ENCODE results near the gene RSPH4A. TPM values are rescaled to one million over a fixed set of nuclear protein-coding genes. Genes with fewer than 3 reads are reported as not detected.
"Not testable (repeated sequence)": the region's sequence is repeated elsewhere in the genome, so short reads cannot be mapped to it uniquely, and the experiment has no call there.

Gene RSPH4A
- total RNA-seq, 5 donors from 2014 or later (not counting 1 experiment from before 2014, with no cell fraction given), result 0.38 to 0.91 (median 0.43) TPM

DNA sequence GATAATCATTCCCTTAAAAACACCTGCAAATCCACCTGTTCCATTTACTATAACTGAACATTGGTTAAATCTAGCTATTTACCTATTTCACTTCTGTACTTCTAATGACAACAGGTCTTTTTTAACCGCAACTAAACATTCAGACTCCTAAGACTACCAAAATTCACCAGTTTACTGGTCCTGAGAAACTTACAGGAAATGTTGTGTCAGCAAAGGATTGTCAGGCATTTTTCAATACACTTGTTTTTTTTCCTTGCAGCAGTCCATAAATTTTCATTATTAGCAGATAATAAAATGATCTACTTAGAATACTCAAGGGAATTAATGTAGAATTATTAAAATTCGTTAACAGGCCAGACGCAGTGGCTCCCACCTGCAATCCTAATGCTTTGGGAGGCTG lies 47.0 kb downstream of the RSPH4A start:
- peaks cover 60 to 71% (median 62%) of the 10 kb centered on the region in 3 donors for H3K4me1 Mint-ChIP-seq
- Histone ChIP-seq H3K4me3 (ENCODE audit: control insufficient read depth in 1 of 2, extremely low read depth in 1 of 2, low read length in 1 of 2) (no peak overlapping the region), H3K27ac (ENCODE audit: low read length) (no peak overlapping the region), H3K9me3 (no peaks in the 10 kb centered on the region), H3K4me1 (ENCODE audit: control insufficient read depth in 1 of 2, extremely low read depth in 1 of 2, insufficient read depth in 2 of 2, low read length in 2 of 2) (peaks cover 13 to 22% of the 10 kb centered on the region in 2 experiments), H3K27me3 (replicated peaks in 1 of 2; ENCODE audit: control insufficient read depth in 2 of 2, extremely low read depth in 1 of 2, insufficient read depth in 2 of 2, low read length in 1 of 2) (no peaks in the 10 kb centered on the region), H3K36me3 (ENCODE audit: control insufficient read depth in 2 of 2, extremely low read depth in 1 of 2, insufficient read depth in 1 of 2, low read length in 1 of 2) (peaks cover 0 to 8% of the 10 kb centered on the region in 2 donors)
- peaks cover 22% of the 10 kb centered on the region for H3K36me3 Mint-ChIP-seq
- no peak overlapping the region for H3K4me3 Mint-ChIP-seq
- no peak overlapping the region for H3K27ac Mint-ChIP-seq
- no peak for DNase-seq
- H3K9me3 Mint-ChIP-seq, result no peaks in the 10 kb centered on the region
- no peaks in the 10 kb centered on the region for H3K27me3 Mint-ChIP-seq
- CTCF ChIA-PET, result no interaction called here
- no peak for ATAC-seq (replicated peaks in 1 of 4)
- no CpG with 5 or more reads among the region's 3 CpGs for WGBS (ENCODE audit: insufficient coverage)
- POLR2A ChIA-PET, result interaction anchor here in 1 of 2 donors (0.5 kb wide), 1 partner anchor 75 kb away, joined by 3 read pairs; no protein-coding TSS in a partner anchor

GRCh38 chr6:116664169-116664568 lies 47.9 kb downstream of the RSPH4A start:
- not testable (repeated sequence) for ATAC-seq (replicated peaks in 1 of 4); H3K27ac Mint-ChIP-seq
- CTCF ChIA-PET, result interaction anchor here in 1 of 2 donors (0.5 to 0.7 kb wide), 2 partner anchors 300 to 410 kb away, joined by 3 read pairs; no protein-coding TSS in a partner anchor

GRCh38 chr6:116665464-116665863 lies 49.2 kb downstream of the RSPH4A start:
- Histone ChIP-seq H3K27me3 (replicated peaks in 1 of 2; ENCODE audit: control insufficient read depth in 2 of 2, extremely low read depth in 1 of 2, insufficient read depth in 2 of 2, low read length in 1 of 2) (peaks cover 0 to 3% of the 10 kb centered on the region in 2 experiments), H3K4me3 (ENCODE audit: control insufficient read depth in 1 of 2, extremely low read depth in 1 of 2, low read length in 1 of 2) (no peak overlapping the region), H3K9me3 (no peaks in the 10 kb centered on the region), H3K4me1 (ENCODE audit: control insufficient read depth in 1 of 2, extremely low read depth in 1 of 2, insufficient read depth in 2 of 2, low read length in 2 of 2) (peaks cover 19 to 23% of the 10 kb centered on the region in 2 experiments), H3K36me3 (ENCODE audit: control insufficient read depth in 2 of 2, extremely low read depth in 1 of 2, insufficient read depth in 1 of 2, low read length in 1 of 2) (peaks cover 0 to 5% of the 10 kb centered on the region in 2 donors), H3K27ac (ENCODE audit: low read length) (no peak overlapping the region)
- WGBS (ENCODE audit: insufficient coverage), result 96% methylated on average over 4 of the region's 7 CpGs
- H3K27ac Mint-ChIP-seq, result no peak overlapping the region
- peak overlapping the region; percentile 2 to 86 (median 28) for H3K4me3 Mint-ChIP-seq
- H3K4me1 Mint-ChIP-seq, result peaks cover 57 to 63% (median 59%) of the 10 kb centered on the region in 3 donors
- DNase-seq (no peak), ATAC-seq (replicated peaks in 1 of 4) (no peak)
- H3K27me3 Mint-ChIP-seq, result peaks cover 2 to 3% of the 10 kb centered on the region in 2 donors
- ChIA-PET CTCF (interaction anchor here (0.7 to 1.3 kb wide), 2 partner anchors 24 to 388 kb away, joined by 3 to 5 read pairs; no protein-coding TSS in a partner anchor), POLR2A (interaction anchor here in 1 of 2 donors (1.0 kb wide), 1 partner anchor 449 kb away, joined by 5 read pairs; no protein-coding TSS in a partner anchor)
- no peaks in the 10 kb centered on the region for H3K9me3 Mint-ChIP-seq
- H3K36me3 Mint-ChIP-seq, result peaks cover 16% of the 10 kb centered on the region

More at GRCh38 chr6:116664169-116664568, 47.9 kb downstream of the RSPH4A start:
- H3K9me3 ChIP-seq; H3K27me3 ChIP-seq (replicated peaks in 1 of 2; ENCODE audit: control insufficient read depth in 2 of 2, extremely low read depth in 1 of 2, insufficient read depth in 2 of 2, low read length in 1 of 2); DNase-seq; H3K36me3 ChIP-seq (ENCODE audit: control insufficient read depth in 2 of 2, extremely low read depth in 1 of 2, insufficient read depth in 1 of 2, low read length in 1 of 2); POLR2A ChIA-PET; H3K27ac ChIP-seq (ENCODE audit: low read length); H3K4me3 ChIP-seq (ENCODE audit: control insufficient read depth in 1 of 2, extremely low read depth in 1 of 2, low read length in 1 of 2); H3K9me3 Mint-ChIP-seq; H3K27me3 Mint-ChIP-seq: not testable (repeated sequence)
- peaks cover 19 to 23% of the 10 kb centered on the region in 2 experiments for H3K4me1 ChIP-seq (ENCODE audit: control insufficient read depth in 1 of 2, extremely low read depth in 1 of 2, insufficient read depth in 2 of 2, low read length in 2 of 2)
- peaks cover 60 to 71% (median 62%) of the 10 kb centered on the region in 3 donors for H3K4me1 Mint-ChIP-seq
- peaks cover 22% of the 10 kb centered on the region for H3K36me3 Mint-ChIP-seq
- WGBS (ENCODE audit: insufficient coverage), result no CpG with 5 or more reads among the region's 2 CpGs
- H3K4me3 Mint-ChIP-seq, result peak overlapping the region in 1 of 3 donors; percentile 32

DNA sequence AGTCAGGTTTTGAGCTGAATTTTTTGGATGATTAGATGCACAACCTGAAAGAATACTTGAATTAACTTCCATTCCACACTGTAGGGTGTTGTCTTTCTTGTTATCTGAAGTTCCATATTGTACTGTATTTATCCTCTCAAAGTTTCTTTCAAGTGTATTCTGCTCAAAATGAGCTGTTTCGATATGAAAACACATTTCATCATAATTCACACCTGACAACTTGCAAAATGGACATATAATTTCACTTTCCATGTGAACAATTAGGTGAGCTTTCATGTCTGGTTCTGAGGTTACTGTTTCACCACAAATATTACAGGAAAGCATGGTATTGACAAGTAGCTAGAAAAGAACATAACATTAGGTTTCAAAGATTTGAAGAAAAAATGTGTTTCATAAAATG lies 50.6 kb downstream of the RSPH4A start:
- peaks cover 50 to 56% (median 51%) of the 10 kb centered on the region in 3 donors for H3K4me1 Mint-ChIP-seq
- H3K4me3 Mint-ChIP-seq, result peak overlapping the region; percentile 31 to 86 (median 51)
- peaks cover 6 to 8% of the 10 kb centered on the region in 2 donors for H3K27me3 Mint-ChIP-seq
- Histone ChIP-seq H3K4me1 (ENCODE audit: control insufficient read depth in 1 of 2, extremely low read depth in 1 of 2, insufficient read depth in 2 of 2, low read length in 2 of 2) (peaks cover 17 to 23% of the 10 kb centered on the region in 2 experiments), H3K4me3 (ENCODE audit: control insufficient read depth in 1 of 2, extremely low read depth in 1 of 2, low read length in 1 of 2) (no peak overlapping the region), H3K27ac (ENCODE audit: low read length) (no peak overlapping the region), H3K27me3 (replicated peaks in 1 of 2; ENCODE audit: control insufficient read depth in 2 of 2, extremely low read depth in 1 of 2, insufficient read depth in 2 of 2, low read length in 1 of 2) (peaks cover 0 to 3% of the 10 kb centered on the region in 2 experiments), H3K36me3 (ENCODE audit: control insufficient read depth in 2 of 2, extremely low read depth in 1 of 2, insufficient read depth in 1 of 2, low read length in 1 of 2) (peaks cover 0 to 5% of the 10 kb centered on the region in 2 donors), H3K9me3 (no peaks in the 10 kb centered on the region)
- POLR2A ChIA-PET, result interaction anchor here (0.6 to 2.5 kb wide), 6 partner anchors 14 to 424 kb away, joined by 3 to 12 read pairs (median 4); partner anchors contain the start of gene KPNA5 (in 1 of the 2)
- peaks cover 10% of the 10 kb centered on the region for H3K36me3 Mint-ChIP-seq
- no CpG with 5 or more reads among the region's 1 CpG for WGBS (ENCODE audit: insufficient coverage)
- no peaks in the 10 kb centered on the region for H3K9me3 Mint-ChIP-seq
- ATAC-seq (replicated peaks in 1 of 4) (no peak), DNase-seq (no peak)
- H3K27ac Mint-ChIP-seq, result no peak overlapping the region
- CTCF ChIA-PET, result interaction anchor here (0.6 to 1.3 kb wide), 6 partner anchors 22 to 935 kb away, joined by 3 to 7 read pairs (median 4); partner anchors contain the start of gene GOPC (in 1 of the 2)

DNA sequence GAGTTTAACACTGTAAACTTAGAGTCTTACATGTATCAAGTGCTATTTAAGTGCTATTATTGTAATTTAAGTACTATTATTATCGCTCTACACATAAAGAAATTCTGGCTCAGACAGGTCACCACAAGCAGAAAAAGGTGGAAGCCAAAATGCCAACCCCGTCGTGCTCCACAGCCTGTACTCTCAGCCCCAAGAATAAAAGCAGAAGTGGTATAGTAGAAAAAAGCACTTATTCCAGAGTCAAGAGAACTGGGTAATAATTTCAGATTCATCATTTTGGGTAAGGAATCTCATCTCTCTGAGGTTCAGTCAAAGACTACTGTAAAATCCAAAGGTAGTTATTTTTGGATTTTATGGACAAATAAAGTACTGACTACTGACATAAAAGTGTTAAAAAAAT lies 51.3 kb downstream of the RSPH4A start:
- no CpG with 5 or more reads among the region's 3 CpGs for WGBS (ENCODE audit: insufficient coverage)

DNA sequence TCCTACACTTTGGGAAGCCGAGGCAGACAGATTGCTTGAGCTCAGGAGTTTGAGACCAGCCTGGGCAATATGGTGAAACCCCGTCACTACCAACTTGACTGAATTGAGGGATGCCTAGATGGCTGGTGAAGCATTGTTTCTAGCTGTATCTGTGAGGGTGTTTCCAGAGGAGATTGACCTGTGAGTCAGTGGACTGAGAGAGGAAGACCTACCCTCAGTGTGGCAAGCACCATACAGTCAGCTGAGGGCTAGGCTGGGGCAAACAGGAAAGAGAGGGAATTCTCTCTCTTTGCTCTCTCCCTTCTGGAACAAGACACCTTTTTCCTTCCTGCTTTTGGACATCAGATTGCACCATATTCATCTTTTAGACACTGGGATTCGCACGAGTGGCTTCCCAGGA lies 56.0 kb downstream of the RSPH4A start:
- ChIA-PET CTCF (interaction anchor here in 1 of 2 donors (0.8 kb wide), 1 partner anchor 24 kb away, joined by 3 read pairs; no protein-coding TSS in a partner anchor), POLR2A (interaction anchor here in 1 of 2 donors (1.1 kb wide), 1 partner anchor 102 kb away, joined by 3 read pairs; no protein-coding TSS in a partner anchor)
- Mint-ChIP-seq H3K27me3 (peaks cover 10% of the 10 kb centered on the region in 2 donors), H3K27ac (no peak overlapping the region), H3K4me3 (no peak overlapping the region), H3K9me3 (no peaks in the 10 kb centered on the region), H3K4me1 (peaks cover 9% of the 10 kb centered on the region in 3 donors), H3K36me3 (no peaks in the 10 kb centered on the region)
- WGBS (ENCODE audit: insufficient coverage), result 92% methylated on average over 3 of the region's 4 CpGs
- Histone ChIP-seq H3K4me3 (ENCODE audit: control insufficient read depth in 1 of 2, extremely low read depth in 1 of 2, low read length in 1 of 2) (no peak overlapping the region), H3K36me3 (ENCODE audit: control insufficient read depth in 2 of 2, extremely low read depth in 1 of 2, insufficient read depth in 1 of 2, low read length in 1 of 2) (no peaks in the 10 kb centered on the region), H3K4me1 (ENCODE audit: control insufficient read depth in 1 of 2, extremely low read depth in 1 of 2, insufficient read depth in 2 of 2, low read length in 2 of 2) (peaks cover 10 to 12% of the 10 kb centered on the region in 2 experiments), H3K9me3 (no peaks in the 10 kb centered on the region), H3K27me3 (replicated peaks in 1 of 2; ENCODE audit: control insufficient read depth in 2 of 2, extremely low read depth in 1 of 2, insufficient read depth in 2 of 2, low read length in 1 of 2) (peaks cover 0 to 3% of the 10 kb centered on the region in 2 experiments), H3K27ac (ENCODE audit: low read length) (no peak overlapping the region)
- no peak for ATAC-seq (replicated peaks in 1 of 4)
- no peak for DNase-seq

More for the DNA sequence above, 51.3 kb downstream of the RSPH4A start:
- H3K9me3 Mint-ChIP-seq, result no peaks in the 10 kb centered on the region
- no peak for ATAC-seq (replicated peaks in 1 of 4)
- H3K4me3 ChIP-seq (ENCODE audit: control insufficient read depth in 1 of 2, extremely low read depth in 1 of 2, low read length in 1 of 2), result peak overlapping the region; percentile 83 to 98
- H3K4me1 ChIP-seq (ENCODE audit: control insufficient read depth in 1 of 2, extremely low read depth in 1 of 2, insufficient read depth in 2 of 2, low read length in 2 of 2), result peaks cover 17 to 23% of the 10 kb centered on the region in 2 experiments
- peaks cover 0 to 3% of the 10 kb centered on the region in 2 experiments for H3K27me3 ChIP-seq (replicated peaks in 1 of 2; ENCODE audit: control insufficient read depth in 2 of 2, extremely low read depth in 1 of 2, insufficient read depth in 2 of 2, low read length in 1 of 2)
- H3K9me3 ChIP-seq, result no peaks in the 10 kb centered on the region
- H3K27ac ChIP-seq (ENCODE audit: low read length), result no peak overlapping the region
- H3K36me3 Mint-ChIP-seq, result peaks cover 10% of the 10 kb centered on the region
- DNase-seq, result no peak
- ChIA-PET CTCF (interaction anchor here (0.6 to 1.0 kb wide), 3 partner anchors 13 to 107 kb away, joined by 3 to 4 read pairs (median 4); partner anchors contain the start of gene KPNA5 (in 1 of the 2)), POLR2A (interaction anchor here (0.7 to 2.5 kb wide), 3 partner anchors 13 to 424 kb away, joined by 3 to 12 read pairs (median 10); partner anchors contain the start of gene KPNA5 (in 1 of the 2))
- peak overlapping the region in 1 of 2 donors; percentile 98 for H3K27ac Mint-ChIP-seq
- H3K4me3 Mint-ChIP-seq, result peak overlapping the region; percentile 86 to 99 (median 97)
- peaks cover 43 to 49% (median 44%) of the 10 kb centered on the region in 3 donors for H3K4me1 Mint-ChIP-seq
- peaks cover 10% of the 10 kb centered on the region in 2 donors for H3K27me3 Mint-ChIP-seq
- no peaks in the 10 kb centered on the region for H3K36me3 ChIP-seq (ENCODE audit: control insufficient read depth in 2 of 2, extremely low read depth in 1 of 2, insufficient read depth in 1 of 2, low read length in 1 of 2)
